Esophagus squamous epithelium (tissue), 5 donors: ENCODE data around the gene DBN1. TPM values are rescaled to one million over a fixed set of nuclear protein-coding genes. Genes with fewer than 3 reads are reported as not detected.

Experiments
- DNase-seq: peaks from one replicate; lab custom pipeline; 2025; lab: John Stamatoyannopoulos, UW
- H3K27ac ChIP-seq, 4 donors: fragments of 200-600 bp; sonication (generic); one replicate each; pipeline ENCODE4 v1.5.1; 2016 to 2019; ENCODE audit warnings: mild to moderate bottlenecking in 1 of 4
- H3K27me3 ChIP-seq, 4 donors: fragments of 200-600 bp; sonication (generic); 1 replicate in 3 of 4; 2 replicates in 1 of 4; pipeline versions ENCODE4 v1.5.1 to v1.6.0; 2017 to 2021; ENCODE audit warnings: antibody characterized with exemption in 1 of 4
- H3K36me3 ChIP-seq, 3 donors: fragments of 200-600 bp; sonication (generic); one replicate each; pipeline ENCODE4 v1.5.1; 2016 to 2019
- H3K4me1 ChIP-seq, 3 donors: fragments of 200-600 bp; sonication (generic); one replicate each; pipeline ENCODE4 v1.5.1; 2017 to 2019
- H3K4me3 ChIP-seq, 4 donors: fragments of 200-600 bp; sonication (generic); 1 replicate in 3 of 4; 2 replicates in 1 of 4; pipeline ENCODE4 v1.5.1; 2016 to 2019; ENCODE audit warnings: mild to moderate bottlenecking in 2 of 4, moderate library complexity in 1 of 4
- H3K9me3 ChIP-seq, 3 donors: fragments of 200-600 bp; sonication (generic); one replicate each; pipeline ENCODE4 v1.5.1; 2016 to 2019
- POLR2A ChIP-seq, 4 donors: fragments of 450-650 bp; IDR thresholded peaks; one replicate each; pipeline ENCODE4 v1.6.1; 2017; ENCODE audit warnings: antibody characterized with exemption in 4 of 4, mild to moderate bottlenecking in 4 of 4, moderate library complexity in 3 of 4
- WGBS, 2 donors: methylation state at CpG; one replicate each; pipeline ENCODE4 v1.1.5; 2018; 5-methylcytosine and 5-hydroxymethylcytosine counted together
- intact Hi-C: fragments of 100-400 bp; cut with DNase I; formaldehyde crosslinking; loops from one replicate; pipeline ENCODE4 v1.15.0; 2022
- total RNA-seq, 4 donors: library from RNA; depleted of rRNA; stranded (reverse); fragments of >200 nt; gene quantifications; one replicate each; pipeline ENCODE4 v1.1.0, GENCODE V29; 2016
- TF ChIP-seq, protein P1 (sequence below), 6 experiments: fragments of 450-650 bp in 4 of 6; fragments of 200-600 bp in 2 of 6; sonication (generic) in 2 of 6; IDR thresholded peaks; one replicate each; pipeline ENCODE4 v1.5.1; 2016 to 2019; ENCODE audit warnings: antibody characterized with exemption in 6 of 6, mild to moderate bottlenecking in 4 of 6, moderate library complexity in 4 of 6
- donor health status: DM: yes; HTN: yes; CAD: no.

The DBN1 gene
- total RNA-seq, 4 donors from 2014 or later, result 11.9 to 51.1 (median 27.2) TPM

GRCh38 chr5:177410575-177410974 is 62.9 kb downstream of the DBN1 start:
- WGBS, 2 donors, result 81 to 83% methylated on average over 3 of the region's 3 CpGs
- DNase-seq, result no peak
- Histone ChIP-seq H3K27ac (no peak overlapping the region), H3K9me3 (no peaks in the 10 kb centered on the region), H3K4me1 (peaks cover 0 to 10% (median 8%) of the 10 kb centered on the region in 3 donors), H3K36me3 (no peaks in the 10 kb centered on the region), H3K4me3 (no peak overlapping the region), H3K27me3 (no peaks in the 10 kb centered on the region)
- TF ChIP-seq POLR2A (IDR thresholded peaks at IDR 0.05), result no peak
- TF ChIP-seq, protein P1, sequence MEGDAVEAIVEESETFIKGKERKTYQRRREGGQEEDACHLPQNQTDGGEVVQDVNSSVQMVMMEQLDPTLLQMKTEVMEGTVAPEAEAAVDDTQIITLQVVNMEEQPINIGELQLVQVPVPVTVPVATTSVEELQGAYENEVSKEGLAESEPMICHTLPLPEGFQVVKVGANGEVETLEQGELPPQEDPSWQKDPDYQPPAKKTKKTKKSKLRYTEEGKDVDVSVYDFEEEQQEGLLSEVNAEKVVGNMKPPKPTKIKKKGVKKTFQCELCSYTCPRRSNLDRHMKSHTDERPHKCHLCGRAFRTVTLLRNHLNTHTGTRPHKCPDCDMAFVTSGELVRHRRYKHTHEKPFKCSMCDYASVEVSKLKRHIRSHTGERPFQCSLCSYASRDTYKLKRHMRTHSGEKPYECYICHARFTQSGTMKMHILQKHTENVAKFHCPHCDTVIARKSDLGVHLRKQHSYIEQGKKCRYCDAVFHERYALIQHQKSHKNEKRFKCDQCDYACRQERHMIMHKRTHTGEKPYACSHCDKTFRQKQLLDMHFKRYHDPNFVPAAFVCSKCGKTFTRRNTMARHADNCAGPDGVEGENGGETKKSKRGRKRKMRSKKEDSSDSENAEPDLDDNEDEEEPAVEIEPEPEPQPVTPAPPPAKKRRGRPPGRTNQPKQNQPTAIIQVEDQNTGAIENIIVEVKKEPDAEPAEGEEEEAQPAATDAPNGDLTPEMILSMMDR (IDR thresholded peaks at IDR 0.05), result no peak
- intact Hi-C loops, result no loop called here

- Histone ChIP-seq H3K9me3 (no peaks in the 10 kb centered on the region), H3K36me3 (no peaks in the 10 kb centered on the region), H3K27me3 (peaks cover 0 to 6% (median 0%) of the 10 kb centered on the region in 4 donors), H3K4me3 (no peak within 1 kb of the TSS), H3K4me1 (peaks cover 9 to 24% (median 16%) of the 10 kb centered on the region in 3 donors), H3K27ac (no peak within 1 kb of the TSS)
- WGBS, 2 donors, result 86 to 90% methylated on average over 5 to 6 of the region's 9 CpGs
- intact Hi-C loops, result loop anchor here (5.0 kb wide), 1 partner anchor 43 kb away; no protein-coding TSS in a partner anchor
- DNase-seq, result no peak
- no peak for TF ChIP-seq POLR2A (IDR thresholded peaks at IDR 0.05)
- TF ChIP-seq, protein P1 (IDR thresholded peaks at IDR 0.05), result no peak
These were observed 64.2 kb downstream of the DBN1 start, which contains the start of gene F12 for GRCh38 chr5:177409043-177409801. F12 (minus strand) TSS chr5:177409564; CDS start chr5:177409527, 37 bp downstream.

Other genes with a start within 250 kb of the DBN1 start
- gene RAB24, start 169.9 kb downstream of the DBN1 start, total RNA-seq, result 10 to 100 TPM; 24.0 to 74.4 (median 49.8) TPM
- 100 to 1,000 TPM in 2 of 4 donors, 10 to 100 TPM in 2; 88.7 to 184 (median 108) TPM for gene PRELID1, start 169.8 kb downstream of the DBN1 start, total RNA-seq
- gene MXD3, start 161.7 kb downstream of the DBN1 start, total RNA-seq, result 10 to 100 TPM in 2 of 4 donors, 1 to 10 TPM in 2; 7.4 to 15.3 (median 9.5) TPM
- 100 to 1,000 TPM; 225 to 384 (median 257) TPM for gene LMAN2, start 122.0 kb downstream of the DBN1 start, total RNA-seq
- 10 to 100 TPM; 32.7 to 37.8 (median 34.8) TPM for gene RGS14, start 115.7 kb downstream of the DBN1 start, total RNA-seq
- gene SLC34A1, start 89.2 kb downstream of the DBN1 start, total RNA-seq, result under 1 TPM; 0.15 to 0.47 (median 0.25) TPM
- gene PFN3, start 73.0 kb downstream of the DBN1 start, total RNA-seq, result 1 to 10 TPM in 1 of 4 donors, not detected in 3; 2.0 TPM
- gene F12, start 64.1 kb downstream of the DBN1 start, total RNA-seq, result 10 to 100 TPM; 10.7 to 25.4 (median 19.6) TPM
- 10 to 100 TPM; 24.6 to 39.7 (median 29.5) TPM for gene GRK6, start 47.0 kb downstream of the DBN1 start, total RNA-seq
- 1 to 10 TPM; 5.0 to 7.7 (median 6.4) TPM for gene PRR7, start 26.8 kb downstream of the DBN1 start, total RNA-seq
- gene PDLIM7, start 24.0 kb upstream of the DBN1 start, total RNA-seq, result 10 to 100 TPM; 17.1 to 81.6 (median 33.6) TPM
- 1 to 10 TPM; 2.4 to 7.2 (median 4.4) TPM for gene DOK3, start 36.2 kb upstream of the DBN1 start, total RNA-seq
- gene DDX41, start 43.3 kb upstream of the DBN1 start, total RNA-seq, result 10 to 100 TPM; 63.4 to 96.5 (median 76.2) TPM
- gene FAM193B, start 80.9 kb upstream of the DBN1 start, total RNA-seq, result 10 to 100 TPM; 28.5 to 52.1 (median 41.9) TPM
- 100 to 1,000 TPM in 3 of 4 donors, 10 to 100 TPM in 1; 96.5 to 141 (median 119) TPM for gene TMED9, start 118.6 kb upstream of the DBN1 start, total RNA-seq
- gene B4GALT7, start 126.5 kb upstream of the DBN1 start, total RNA-seq, result 10 to 100 TPM; 13.5 to 22.9 (median 15.8) TPM